Measurements from ENCODE around the gene ENTPD1.
A peak's percentile ranks its signal among the peaks of the same experiment; 100 is the strongest.
"Not testable (repeated sequence)": the region's sequence is repeated elsewhere in the genome, so short reads cannot be mapped to it uniquely, and the experiment has no call there.

Gene ENTPD1

DNA sequence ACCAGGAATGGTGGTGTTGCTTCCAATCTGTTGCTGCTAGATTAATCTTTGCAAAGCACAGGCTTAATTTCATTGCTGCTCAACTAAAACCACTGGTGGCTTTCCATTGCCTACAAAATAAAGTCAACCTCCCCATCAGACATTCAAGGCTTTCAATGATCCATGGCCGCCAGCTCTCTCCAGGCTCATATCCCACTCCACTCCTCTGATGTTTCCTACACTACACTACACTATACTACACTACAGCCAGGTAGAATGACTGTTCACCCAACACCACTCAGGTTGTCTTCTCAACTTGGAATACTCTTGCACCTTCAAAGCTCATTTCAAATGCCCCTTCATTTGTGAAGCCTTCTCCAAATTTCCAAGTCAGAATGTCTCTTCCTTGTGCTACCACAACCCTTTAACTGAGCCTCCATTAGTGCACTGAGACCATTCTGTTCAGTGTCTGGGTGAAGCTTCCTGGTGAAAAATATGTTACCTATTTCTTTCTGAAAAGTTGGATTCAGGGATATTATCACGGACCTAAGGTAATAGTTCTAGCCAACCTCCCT, 116.3 kb downstream of the ENTPD1 start:
- DNase-seq: no peak

DNA sequence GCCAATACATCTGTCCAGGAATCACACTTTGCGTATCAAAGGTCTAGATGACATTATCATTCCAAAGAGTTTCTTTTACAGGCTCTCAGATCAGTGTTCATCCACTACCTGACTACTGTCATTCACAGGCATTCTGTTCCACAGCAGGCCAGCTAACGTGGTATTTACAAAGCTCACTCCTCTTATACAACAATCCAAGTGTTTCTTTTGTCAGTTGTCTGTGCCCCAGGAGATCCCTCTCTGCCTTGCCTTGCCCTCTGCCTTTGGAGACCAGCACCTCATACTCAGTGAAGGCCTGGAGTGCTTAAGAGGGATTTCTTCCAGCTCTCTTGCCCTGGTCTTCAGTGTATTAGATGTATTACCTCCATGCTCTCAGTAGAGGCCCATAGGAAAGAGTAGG, 117.2 kb downstream of the ENTPD1 start:
- DNase-seq: no peak

DNA sequence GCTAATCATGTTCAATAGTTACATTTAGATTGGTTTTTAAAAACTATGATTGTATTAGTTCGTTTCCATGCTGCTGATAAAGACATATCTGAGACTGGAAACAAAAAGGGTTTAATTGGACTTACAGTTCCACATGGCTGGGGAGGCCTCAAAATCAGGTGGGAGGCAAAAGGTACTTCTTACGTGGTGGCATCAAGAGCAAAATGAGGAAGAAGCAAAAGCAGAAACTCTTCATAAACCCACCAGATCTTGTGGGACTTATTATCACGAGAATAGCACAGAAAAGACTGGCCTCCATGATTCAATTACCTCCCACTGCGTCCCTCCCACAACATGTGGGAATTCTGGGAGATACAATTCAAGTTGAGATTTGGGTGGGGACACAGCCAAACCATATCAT, 117.7 kb downstream of the ENTPD1 start:
- no peak for DNase-seq

DNA sequence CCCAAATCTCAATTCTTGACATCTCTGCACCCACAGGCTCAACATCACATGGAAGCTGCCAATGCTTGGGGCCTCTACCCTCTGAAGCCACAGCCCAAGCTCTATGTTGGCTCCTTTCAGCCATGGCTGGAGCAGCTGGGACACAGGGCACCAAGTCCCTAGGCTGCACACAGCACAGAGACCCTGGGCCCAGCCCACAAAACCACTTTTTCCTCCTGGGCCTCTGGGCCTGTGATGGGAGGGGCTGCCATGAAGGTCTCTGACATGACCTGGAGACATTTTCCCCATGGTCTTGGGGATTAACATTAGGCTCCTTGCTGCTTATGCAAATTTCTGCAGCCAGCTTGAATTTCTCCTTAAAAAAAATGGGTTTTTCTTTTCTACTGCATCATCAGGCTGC, 118.8 kb downstream of the ENTPD1 start:
- not testable (repeated sequence) for DNase-seq

DNA sequence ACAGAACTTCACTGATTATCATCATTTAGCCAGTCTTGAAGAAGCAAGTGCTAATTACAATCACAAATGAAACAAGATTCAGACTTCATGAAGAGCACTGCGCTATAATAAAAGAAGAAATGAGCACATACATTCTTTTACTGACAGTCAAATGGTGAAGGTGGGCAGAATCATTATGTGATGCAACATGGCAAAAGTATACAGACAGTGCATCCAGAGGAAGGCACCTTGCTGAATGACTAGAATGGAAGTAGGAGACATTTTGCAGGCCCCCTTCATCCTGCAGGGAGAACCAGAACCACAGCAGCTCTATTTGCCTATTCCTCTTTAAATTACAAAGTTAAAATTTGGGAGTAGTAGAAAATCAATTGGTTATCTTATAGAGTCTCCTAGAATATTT, 120.8 kb downstream of the ENTPD1 start:
- DNase-seq: no peak

DNA sequence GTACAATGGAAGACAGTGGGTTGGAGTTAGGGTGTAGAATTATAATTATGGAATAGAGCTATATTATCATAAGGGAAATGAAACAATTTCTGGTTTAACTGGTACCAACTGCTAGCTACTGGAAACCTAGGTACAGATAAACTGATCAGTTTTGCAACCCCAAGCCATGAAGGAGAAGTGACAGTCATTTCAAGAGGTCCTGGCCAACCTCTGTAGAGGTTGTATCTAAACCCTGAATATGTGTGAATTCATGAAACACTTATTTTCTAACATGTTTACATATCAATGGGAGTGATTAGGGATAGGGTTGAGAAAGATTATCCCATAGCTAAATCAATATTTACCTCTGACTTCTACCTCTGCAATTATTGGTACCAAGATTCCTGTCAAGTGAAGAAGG, 121.9 kb downstream of the ENTPD1 start:
- DNase-seq: no peak

DNA sequence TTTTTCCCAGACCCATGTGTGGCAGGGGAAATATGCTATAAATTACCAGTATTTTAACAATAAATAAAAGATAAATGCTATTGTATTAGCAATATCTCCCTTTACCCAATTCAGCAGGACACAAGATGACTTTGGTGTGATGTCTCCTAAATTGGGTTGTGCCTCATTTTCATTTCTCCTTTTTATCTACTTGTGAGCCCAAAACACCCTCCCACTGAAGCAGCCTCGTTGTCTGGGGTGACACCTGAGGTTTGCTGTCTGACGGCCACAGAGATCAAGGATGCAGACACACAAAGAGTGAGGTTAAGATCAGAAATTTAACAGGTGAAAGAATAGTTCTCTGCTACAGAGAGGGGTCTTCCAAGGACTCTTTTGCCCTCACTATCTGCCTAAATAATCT, 124.7 kb downstream of the ENTPD1 start:
- no peak for DNase-seq

DNA sequence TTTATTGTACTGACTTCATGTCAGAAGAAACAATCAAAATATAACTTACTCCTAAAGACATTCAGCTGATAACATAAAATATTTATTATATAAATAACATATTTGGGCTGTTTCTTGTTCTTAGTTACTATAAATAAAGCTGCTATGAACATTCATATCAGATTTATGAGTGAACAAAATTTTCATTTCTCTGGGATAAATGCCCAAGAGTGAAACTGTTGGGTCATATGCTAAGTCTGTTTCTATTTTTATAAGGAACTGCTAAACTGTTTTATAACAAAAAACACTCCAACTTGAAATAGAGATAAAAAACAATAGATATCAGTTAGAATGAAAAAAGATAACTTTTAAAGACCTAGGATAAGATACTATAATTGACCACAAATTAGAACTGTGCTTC, 125.4 kb downstream of the ENTPD1 start:
- no peak for DNase-seq

DNA sequence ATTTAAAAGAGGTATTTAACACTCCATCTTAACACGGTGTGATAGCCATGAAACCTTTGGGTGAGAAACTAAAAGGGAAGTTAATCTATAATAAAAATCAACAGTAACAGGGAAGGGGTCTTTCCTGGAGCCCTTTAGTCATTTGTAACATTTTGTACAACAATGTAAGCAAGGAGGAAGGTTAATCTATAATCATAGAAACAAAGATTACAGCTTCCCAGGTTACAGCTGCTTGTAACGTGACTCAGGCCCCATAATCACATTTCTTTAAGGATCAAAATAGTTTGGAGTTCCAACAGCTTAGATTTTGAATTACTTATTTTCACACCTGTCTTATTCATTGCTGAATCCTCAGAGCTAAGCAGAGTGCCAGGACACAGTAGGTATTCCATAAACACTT, 133.9 kb downstream of the ENTPD1 start:
- DNase-seq: no peak

DNA sequence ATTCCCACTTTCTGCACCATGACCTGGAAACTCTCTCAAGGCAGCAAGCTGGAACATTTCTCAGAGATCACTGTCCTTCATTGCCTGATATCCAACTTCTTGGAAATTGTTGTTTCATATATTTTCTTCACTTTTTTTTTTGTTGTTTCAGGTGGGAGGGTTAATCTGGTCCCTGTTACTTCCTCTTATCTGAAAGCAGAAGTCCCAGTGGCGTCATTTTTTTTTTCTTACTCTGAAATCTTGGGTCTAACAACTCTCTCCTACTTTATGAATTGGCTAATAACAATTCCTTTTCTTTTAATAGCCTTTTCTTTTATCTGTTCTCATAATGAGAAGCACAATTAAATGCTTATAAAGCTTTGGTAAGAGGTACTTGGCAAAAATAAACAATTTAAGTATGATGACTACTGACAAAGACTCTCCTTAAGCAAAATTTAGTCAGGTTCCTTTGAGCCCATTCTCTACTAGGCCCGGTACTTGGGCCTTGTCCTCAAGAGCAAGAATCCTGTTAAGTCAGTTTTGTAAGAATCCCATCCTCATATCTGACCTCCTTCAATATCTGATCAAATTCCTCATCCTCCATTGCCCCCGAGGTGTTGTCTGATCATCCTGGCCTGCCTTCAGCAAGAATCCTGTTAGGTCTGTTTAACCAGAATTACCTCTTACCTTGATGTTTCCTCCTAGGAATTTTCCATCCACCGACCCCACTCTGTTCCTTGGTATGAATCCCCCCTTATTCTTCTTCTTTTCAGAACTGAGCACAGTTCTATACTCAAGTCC, 140.3 kb downstream of the ENTPD1 start:
- DNase-seq: no peak

DNA sequence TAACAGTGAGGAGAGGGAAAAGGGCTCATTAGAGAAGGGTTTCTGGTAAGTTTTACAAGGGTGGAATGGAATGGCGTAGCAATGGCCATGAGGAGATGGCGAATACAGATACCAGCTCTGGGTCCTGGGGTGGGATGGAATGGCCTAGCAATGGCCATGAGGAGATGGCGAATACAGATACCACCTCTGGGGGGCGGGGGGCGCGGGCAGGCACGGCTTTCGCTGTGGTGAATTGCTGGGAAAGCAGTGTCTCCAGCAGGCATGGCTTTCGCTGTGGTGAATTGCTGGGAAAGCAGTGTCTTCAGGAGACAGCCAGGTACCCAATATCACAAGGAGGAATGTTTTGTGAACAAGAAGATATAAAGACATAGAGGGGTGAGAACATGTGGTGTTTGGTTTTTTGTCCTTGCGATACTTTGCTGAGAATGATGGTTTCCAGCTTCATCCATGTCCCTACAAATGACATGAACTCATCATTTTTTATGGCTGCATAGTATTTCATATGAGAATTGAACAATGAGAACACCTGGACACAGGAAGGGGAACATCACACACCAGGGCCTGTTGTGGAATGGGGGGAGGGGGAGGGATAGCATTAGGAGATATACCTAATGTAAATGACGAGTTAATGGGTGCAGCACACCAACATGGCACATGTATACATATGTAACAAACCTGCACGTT, 150.1 kb downstream of the ENTPD1 start:
- not testable (repeated sequence) for DNase-seq

DNA sequence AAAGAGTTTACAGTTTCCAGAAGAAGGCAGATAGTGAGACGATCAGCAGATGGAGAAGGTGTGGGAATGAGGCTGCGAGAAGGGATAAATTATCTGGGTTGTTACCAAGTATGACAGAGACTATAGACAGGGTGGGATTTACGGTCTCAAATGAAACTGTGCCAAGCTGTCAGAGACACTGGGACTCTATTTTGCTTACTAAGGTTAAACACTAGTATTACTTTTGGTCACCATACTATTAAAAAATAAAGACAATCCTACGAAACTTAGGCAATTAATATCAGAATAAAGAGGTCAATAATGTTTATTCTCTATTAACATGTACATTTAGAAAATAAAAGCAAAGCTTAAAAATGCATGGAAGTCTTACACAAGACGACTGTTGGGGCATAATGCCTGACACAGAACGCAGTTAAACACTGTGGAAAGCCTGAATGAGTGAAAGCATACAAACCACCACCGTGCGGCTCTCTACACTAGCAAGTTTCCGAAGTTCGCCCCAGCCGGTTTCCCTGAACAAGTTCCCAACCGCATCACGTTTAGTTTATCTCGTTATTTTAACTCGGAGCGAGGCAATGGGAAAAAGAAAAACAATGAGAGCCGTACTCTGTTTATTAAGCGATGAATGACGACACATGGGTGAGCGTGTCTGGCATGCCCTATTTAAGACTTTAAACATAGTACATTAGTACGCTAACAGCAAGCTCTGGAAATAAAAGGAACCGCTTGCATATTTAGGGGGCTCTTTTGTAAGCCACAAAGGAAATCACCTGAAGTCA, 150.9 kb downstream of the ENTPD1 start:
- DNase-seq: peak; percentile 24

DNA sequence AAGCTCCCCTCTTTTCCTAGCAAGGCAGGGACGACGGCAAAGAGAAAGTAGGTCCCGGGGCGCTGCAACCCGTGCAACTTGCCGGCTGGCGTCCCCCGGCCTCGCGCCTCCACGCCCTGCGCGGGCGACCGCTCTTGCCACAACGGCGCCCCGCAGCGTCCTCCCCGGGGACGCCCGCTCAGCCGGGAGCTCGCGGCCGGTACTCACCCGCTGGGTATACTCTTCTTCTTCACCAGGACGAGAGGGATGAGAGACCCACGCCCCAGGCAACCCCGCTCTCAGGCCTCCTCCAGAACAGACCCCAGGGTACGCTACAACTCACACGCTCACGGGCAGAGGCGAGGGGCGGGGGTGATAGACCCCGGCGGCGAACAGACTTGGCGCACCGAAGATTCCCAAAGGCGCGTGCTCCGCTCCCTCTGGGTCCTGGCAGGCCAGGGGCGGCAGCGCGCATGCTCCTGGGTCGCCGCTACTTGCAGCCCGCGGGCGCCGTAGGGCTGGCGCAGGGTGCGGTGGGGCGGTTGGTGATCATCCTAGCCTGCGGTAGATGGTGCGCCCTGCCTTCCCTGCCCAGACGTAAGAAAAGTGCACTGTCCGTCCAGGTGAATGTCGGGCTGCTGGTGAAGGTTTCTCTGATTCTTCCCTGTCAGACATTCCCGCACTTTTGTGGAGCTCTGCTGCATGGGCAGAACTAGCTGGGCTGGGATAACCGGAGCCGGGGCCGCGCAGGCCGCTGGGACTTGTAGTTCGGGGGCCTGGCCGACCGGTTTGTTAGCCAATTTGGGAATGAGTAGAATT, 151.7 kb downstream of the ENTPD1 start, which contains the start of gene CC2D2B:
Gene CC2D2B, plus strand, starts transcription at position 520 of the 798 bp plus-strand sequence. CDS start 3,349 bp downstream, outside the sequence.
- peak; percentile 63 for DNase-seq

DNA sequence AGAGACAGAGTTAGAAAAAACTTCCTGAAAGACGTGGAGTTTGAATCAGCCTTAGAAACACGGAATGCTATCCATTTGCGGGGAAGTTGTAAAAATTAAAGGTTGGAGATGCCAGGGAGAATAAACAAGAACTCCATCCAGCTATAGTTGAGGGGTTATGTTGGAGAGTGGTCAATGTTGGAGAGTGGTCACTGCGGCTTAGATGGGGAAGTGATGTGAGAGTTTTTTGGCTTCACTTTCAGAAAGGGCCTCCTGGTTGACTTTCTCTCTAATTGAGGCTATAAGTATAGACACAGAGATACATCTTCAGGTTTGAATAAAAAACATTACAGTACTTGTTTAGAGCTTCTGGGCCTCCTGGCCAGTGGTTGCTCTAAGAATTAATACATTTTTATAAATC, 152.5 kb downstream of the ENTPD1 start:
- DNase-seq: no peak

DNA sequence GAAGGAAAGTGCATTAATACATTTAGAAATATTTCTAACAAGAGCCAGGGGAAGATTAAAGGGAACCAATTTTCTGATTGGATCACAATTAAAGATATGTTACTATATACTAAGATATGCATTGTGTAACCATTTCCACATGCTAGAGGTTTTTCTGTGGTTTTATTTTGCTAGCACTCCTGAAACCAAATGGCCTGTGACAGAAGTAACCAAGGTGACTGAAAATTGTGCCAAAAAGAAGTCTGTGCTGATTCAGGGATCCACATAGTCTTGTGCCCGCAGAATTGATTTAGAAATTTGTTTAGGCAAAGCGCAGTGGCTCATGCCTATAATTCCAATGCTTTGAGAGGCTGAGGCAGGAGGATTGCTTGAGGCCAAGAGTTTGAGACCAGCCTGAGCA, 153.6 kb downstream of the ENTPD1 start:
- no peak for DNase-seq

DNA sequence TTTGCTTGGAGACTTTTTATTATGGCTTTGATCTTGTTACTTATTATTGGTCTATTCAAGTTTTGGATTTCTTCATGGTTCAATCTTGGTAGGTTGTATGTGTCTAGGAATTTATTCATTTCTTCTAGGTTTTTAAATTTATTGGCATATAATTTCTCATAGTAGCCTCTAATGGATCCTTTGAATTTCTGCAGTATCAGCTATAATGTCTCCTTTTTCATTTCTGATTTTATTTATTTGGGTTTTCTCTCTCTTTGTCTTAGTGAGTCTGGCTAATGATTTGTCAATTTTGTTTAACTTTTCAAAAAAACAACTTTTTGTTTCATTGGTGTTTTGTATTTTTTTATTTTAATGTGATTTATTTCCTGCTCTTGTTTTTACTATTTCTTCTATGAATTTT, 160.1 kb downstream of the ENTPD1 start:
- DNase-seq: not testable (repeated sequence)
